ENCODE measurements around the gene THRSP.
"Not testable (repeated sequence)": the region's sequence is repeated elsewhere in the genome, so short reads cannot be mapped to it uniquely, and the experiment has no call there.

Gene THRSP

GRCh38 chr11:78081583-78081982 lies 17.9 kb downstream of the THRSP start:
- TF ChIP-seq CTCF (IDR thresholded peaks at IDR 0.05; ENCODE audit: low read depth, low read length, missing control alignments): no peak
- no peak overlapping the region for H3K4me3 ChIP-seq (ENCODE audit: low read depth, low read length)
- no peak for DNase-seq (ENCODE audit: low read depth)

- H3K4me3 ChIP-seq (ENCODE audit: low read depth, low read length): no peak overlapping the region
- no peak for TF ChIP-seq CTCF (IDR thresholded peaks at IDR 0.05; ENCODE audit: low read depth, low read length, missing control alignments)
- DNase-seq (ENCODE audit: low read depth): no peak
These were observed 18.5 kb downstream of the THRSP start for GRCh38 chr11:78082146-78082545.

- H3K4me3 ChIP-seq (ENCODE audit: low read depth, low read length): no peak overlapping the region
- TF ChIP-seq CTCF (IDR thresholded peaks at IDR 0.05; ENCODE audit: low read depth, low read length, missing control alignments): no peak
- no peak for DNase-seq (ENCODE audit: low read depth)
These were observed 19.4 kb downstream of the THRSP start for GRCh38 chr11:78083021-78083420.

- not testable (repeated sequence) for DNase-seq (ENCODE audit: low read depth); H3K4me3 ChIP-seq (ENCODE audit: low read depth, low read length)
These were observed 20.8 kb downstream of the THRSP start for GRCh38 chr11:78084506-78084905.

- no peak overlapping the region for H3K4me3 ChIP-seq (ENCODE audit: low read depth, low read length)
- DNase-seq (ENCODE audit: low read depth): no peak
- TF ChIP-seq CTCF (IDR thresholded peaks at IDR 0.05; ENCODE audit: low read depth, low read length, missing control alignments): no peak
These were observed 22.3 kb downstream of the THRSP start for GRCh38 chr11:78085972-78086371.

GRCh38 chr11:78086521-78087074 lies 22.9 kb downstream of the THRSP start:
- DNase-seq (ENCODE audit: low read depth); H3K4me3 ChIP-seq (ENCODE audit: low read depth, low read length): not testable (repeated sequence)

- H3K4me3 ChIP-seq (ENCODE audit: low read depth, low read length): no peak overlapping the region
- no peak for DNase-seq (ENCODE audit: low read depth)
- TF ChIP-seq CTCF (IDR thresholded peaks at IDR 0.05; ENCODE audit: low read depth, low read length, missing control alignments): no peak
These were observed 30.6 kb downstream of the THRSP start for GRCh38 chr11:78094250-78094649.

GRCh38 chr11:78097666-78098385 lies 34.2 kb downstream of the THRSP start:
- no peak overlapping the region for H3K4me3 ChIP-seq (ENCODE audit: low read depth, low read length)
- TF ChIP-seq CTCF (IDR thresholded peaks at IDR 0.05; ENCODE audit: low read depth, low read length, missing control alignments): no peak
- DNase-seq (ENCODE audit: low read depth): no peak

Measured in GM12864 (cell line).